Activated CD8-positive, alpha-beta T cell treated with anti-CD3 and anti-CD28 coated beads, Interleukin-2, amount 10 ng/mL, durations not matched to agents 7 days and 5 days (primary cell): Measurements from ENCODE around the gene BCL7B. TPM values are rescaled to one million over a fixed set of nuclear protein-coding genes. Genes with fewer than 3 reads are reported as not detected.
"Not testable (repeated sequence)": the region's sequence is repeated elsewhere in the genome, so short reads cannot be mapped to it uniquely, and the experiment has no call there.

Experiments used
- ATAC-seq: fragments of 150-1000 bp; cut with Tn5 transposase; one replicate; pipeline ENCODE4 v1.10.0; 2021; ENCODE audit warnings: moderate library complexity
- CTCF ChIA-PET: fragments of 350-600 bp; sonication (Branson Sonifier 250); formaldehyde crosslinking; loops from one replicate; lab custom pipeline; 2021; ENCODE audit warnings: antibody characterized with exemption; lab: Charles Lee
- POLR2A ChIA-PET: fragments of 350-600 bp; sonication (Branson Sonifier 250); formaldehyde crosslinking; loops from one replicate; lab custom pipeline; 2021; ENCODE audit warnings: antibody characterized with exemption; lab: Charles Lee
- DNase-seq: peaks from one replicate; pipeline ENCODE4 v3.0.0-alpha.2; 2020
- H3K27ac Mint-ChIP-seq: one replicate; pipeline ENCODE4 v1.8.0; 2021; ENCODE audit warnings: mild to moderate bottlenecking, mixed read lengths
- H3K27me3 Mint-ChIP-seq: one replicate; pipeline ENCODE4 v1.8.0; 2021; ENCODE audit warnings: low read depth, mixed read lengths
- H3K36me3 Mint-ChIP-seq: one replicate; pipeline ENCODE4 v1.8.0; 2021; ENCODE audit warnings: low read depth, mixed read lengths
- H3K4me1 Mint-ChIP-seq: one replicate; pipeline ENCODE4 v1.8.0; 2021; ENCODE audit warnings: low read depth, mixed read lengths
- H3K4me3 Mint-ChIP-seq: one replicate; pipeline ENCODE4 v1.8.0; 2021; ENCODE audit warnings: mild to moderate bottlenecking, mixed read lengths
- H3K9me3 Mint-ChIP-seq: one replicate; pipeline ENCODE4 v1.8.0; 2022; ENCODE audit warnings: mixed read lengths; ENCODE audit not compliant: insufficient read depth
- total RNA-seq, 2 experiments: library from RNA; stranded (reverse); gene quantifications; one replicate each; pipeline ENCODE4 v1.2.3, GENCODE V29; 2021

The BCL7B gene
- total RNA-seq, 2 experiments from 2014 or later: 76.8 to 80.8 TPM

DNA sequence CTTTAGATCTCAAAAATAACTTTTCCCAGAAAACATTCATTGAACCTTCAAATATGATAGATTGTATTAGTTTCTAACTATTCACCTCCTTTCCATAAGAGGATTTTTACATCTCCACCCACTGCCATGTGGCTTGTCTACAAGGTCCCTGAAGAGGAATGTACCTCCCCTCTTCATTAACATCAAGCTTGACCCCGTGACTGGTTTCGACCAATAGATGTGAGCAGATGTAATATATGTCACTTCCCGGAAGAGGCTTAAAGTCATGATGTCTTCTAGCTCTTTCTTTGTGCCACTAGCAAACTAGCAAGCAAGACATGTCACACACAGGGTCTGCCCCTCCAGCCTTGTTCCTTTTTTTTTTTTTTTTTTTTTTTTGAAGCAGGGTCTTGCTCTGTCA, 42.3 kb downstream of the BCL7B start:
- ChIA-PET POLR2A (interaction anchor here (1.1 kb wide), 1 partner anchor 173 kb away, joined by 3 read pairs; no protein-coding TSS in a partner anchor), CTCF (interaction anchor here (0.6 to 0.9 kb wide), 2 partner anchors 91 to 126 kb away, joined by 3 to 4 read pairs; no protein-coding TSS in a partner anchor)
- Mint-ChIP-seq H3K27me3 (no peaks in the 10 kb centered on the region), H3K9me3 (no peaks in the 10 kb centered on the region), H3K27ac (no peak overlapping the region), H3K36me3 (peaks cover 72% of the 10 kb centered on the region), H3K4me1 (peaks cover 42% of the 10 kb centered on the region), H3K4me3 (no peak overlapping the region)
- ATAC-seq (no peak), DNase-seq (no peak)

GRCh38 chr7:73512018-73512780, 45.3 kb downstream of the BCL7B start:
- Mint-ChIP-seq H3K27ac (no peak overlapping the region), H3K4me3 (no peak overlapping the region), H3K27me3 (no peaks in the 10 kb centered on the region), H3K9me3 (no peaks in the 10 kb centered on the region), H3K36me3 (peaks cover 67% of the 10 kb centered on the region), H3K4me1 (peaks cover 16% of the 10 kb centered on the region)
- ChIA-PET CTCF (no interaction called here), POLR2A (interaction anchor here (0.9 to 1.4 kb wide), 2 partner anchors 8 to 9 kb away, joined by 3 read pairs; no protein-coding TSS in a partner anchor)
- no peak for ATAC-seq
- DNase-seq: no peak

- H3K27ac Mint-ChIP-seq: no peak overlapping the region
- peaks cover 64% of the 10 kb centered on the region for H3K36me3 Mint-ChIP-seq
- no peak overlapping the region for H3K4me3 Mint-ChIP-seq
- H3K27me3 Mint-ChIP-seq: no peaks in the 10 kb centered on the region
- POLR2A ChIA-PET: interaction anchor here (1.8 kb wide), 1 partner anchor 13 kb away, joined by 5 read pairs; the partner anchor contains the start of gene BAZ1B
- H3K9me3 Mint-ChIP-seq: no peaks in the 10 kb centered on the region
- CTCF ChIA-PET: interaction anchor here (1.9 kb wide), 1 partner anchor 10 kb away, joined by 9 read pairs; no protein-coding TSS in a partner anchor
- peaks cover 9% of the 10 kb centered on the region for H3K4me1 Mint-ChIP-seq
- ATAC-seq (no peak), DNase-seq (no peak)
These were observed 48.0 kb downstream of the BCL7B start for GRCh38 chr7:73509463-73509862.

DNA sequence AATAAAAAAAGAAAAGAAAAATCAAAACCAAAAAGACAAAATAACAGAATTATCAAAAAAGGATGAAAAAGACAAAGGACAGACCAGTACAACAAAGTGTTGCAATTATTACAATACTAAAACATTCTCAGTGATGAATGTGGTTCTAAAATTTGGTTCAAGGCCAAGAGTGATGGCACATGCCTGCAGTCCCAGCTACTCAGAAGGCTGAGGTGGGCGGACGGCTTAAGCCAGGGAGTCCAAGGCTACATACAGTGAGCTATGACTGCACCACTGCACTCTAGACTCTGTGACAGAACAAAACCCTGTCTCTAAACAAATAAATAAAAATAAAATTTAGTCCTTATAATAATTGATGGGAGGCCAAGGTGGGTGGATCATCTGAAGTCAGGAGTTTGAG, 49.9 kb downstream of the BCL7B start:
- DNase-seq (no peak), ATAC-seq (no peak)
- ChIA-PET POLR2A (interaction anchor here (1.4 kb wide), 1 partner anchor 13 kb away, joined by 5 read pairs; no protein-coding TSS in a partner anchor), CTCF (interaction anchor here (0.8 to 1.9 kb wide), 2 partner anchors 12 to 13 kb away, joined by 3 to 9 read pairs; no protein-coding TSS in a partner anchor)
- no peaks in the 10 kb centered on the region for H3K27me3 Mint-ChIP-seq
- H3K4me3 Mint-ChIP-seq: no peak overlapping the region
- H3K4me1 Mint-ChIP-seq: peaks cover 6% of the 10 kb centered on the region
- H3K9me3 Mint-ChIP-seq: no peaks in the 10 kb centered on the region
- H3K36me3 Mint-ChIP-seq: peaks cover 63% of the 10 kb centered on the region
- no peak overlapping the region for H3K27ac Mint-ChIP-seq

DNA sequence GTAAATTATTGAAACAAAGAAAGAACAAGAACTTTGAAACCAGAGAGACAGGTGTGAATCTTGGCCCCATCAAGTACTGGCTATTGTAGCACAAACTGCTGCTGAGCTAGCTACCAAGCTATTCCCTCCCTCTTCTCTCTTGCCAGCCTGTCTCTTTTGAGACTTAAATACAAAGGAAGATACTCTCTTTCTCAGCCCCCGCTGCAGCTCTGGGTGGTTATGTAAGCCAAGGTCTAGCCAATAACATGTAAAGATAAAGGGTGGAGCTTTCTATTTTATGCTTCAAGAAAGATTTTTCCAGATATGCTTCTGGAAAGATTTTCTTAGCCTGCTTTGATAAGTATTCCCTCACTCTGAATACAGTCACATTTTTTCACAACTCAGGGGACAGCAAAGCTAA, 52.6 kb downstream of the BCL7B start:
- DNase-seq: no peak
- H3K27me3 Mint-ChIP-seq: no peaks in the 10 kb centered on the region
- ChIA-PET POLR2A (interaction anchor here (1.0 kb wide), 1 partner anchor 8 kb away, joined by 3 read pairs; no protein-coding TSS in a partner anchor), CTCF (interaction anchor here (0.8 to 2.1 kb wide), 3 partner anchors 16 to 230 kb away, joined by 3 to 8 read pairs (median 4); no protein-coding TSS in a partner anchor)
- no peak for ATAC-seq
- H3K9me3 Mint-ChIP-seq: no peaks in the 10 kb centered on the region
- peaks cover 60% of the 10 kb centered on the region for H3K36me3 Mint-ChIP-seq
- H3K4me1 Mint-ChIP-seq: no peaks in the 10 kb centered on the region
- no peak overlapping the region for H3K27ac Mint-ChIP-seq
- H3K4me3 Mint-ChIP-seq: no peak overlapping the region

DNA sequence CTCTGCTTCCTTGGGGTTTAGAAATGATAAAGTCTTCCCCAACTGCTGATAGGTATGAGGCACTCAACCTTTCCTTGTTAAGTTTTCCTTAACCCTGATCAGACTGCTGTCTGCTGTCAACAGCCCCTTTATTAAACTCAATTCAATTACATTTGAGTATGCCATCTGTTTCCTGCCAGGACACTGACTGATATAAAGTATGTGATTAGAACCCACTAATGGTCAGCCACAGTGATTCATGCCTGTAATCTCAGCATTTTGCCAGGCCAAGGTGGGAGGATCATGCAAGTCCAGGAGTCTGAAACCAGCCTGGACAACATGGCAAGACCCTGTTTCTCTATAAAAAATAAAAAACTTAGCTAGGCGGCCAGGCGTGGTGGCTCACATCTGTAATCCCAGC, 53.5 kb downstream of the BCL7B start:
- Mint-ChIP-seq H3K4me1 (no peaks in the 10 kb centered on the region), H3K9me3 (no peaks in the 10 kb centered on the region), H3K4me3 (no peak overlapping the region), H3K27ac (no peak overlapping the region), H3K36me3 (peaks cover 62% of the 10 kb centered on the region), H3K27me3 (no peaks in the 10 kb centered on the region)
- POLR2A ChIA-PET: interaction anchor here (1.0 kb wide), 1 partner anchor 9 kb away, joined by 3 read pairs; no protein-coding TSS in a partner anchor
- CTCF ChIA-PET: interaction anchor here (1.6 to 2.1 kb wide), 2 partner anchors 53 to 231 kb away, joined by 4 to 8 read pairs; no protein-coding TSS in a partner anchor
- DNase-seq (no peak), ATAC-seq (no peak)

DNA sequence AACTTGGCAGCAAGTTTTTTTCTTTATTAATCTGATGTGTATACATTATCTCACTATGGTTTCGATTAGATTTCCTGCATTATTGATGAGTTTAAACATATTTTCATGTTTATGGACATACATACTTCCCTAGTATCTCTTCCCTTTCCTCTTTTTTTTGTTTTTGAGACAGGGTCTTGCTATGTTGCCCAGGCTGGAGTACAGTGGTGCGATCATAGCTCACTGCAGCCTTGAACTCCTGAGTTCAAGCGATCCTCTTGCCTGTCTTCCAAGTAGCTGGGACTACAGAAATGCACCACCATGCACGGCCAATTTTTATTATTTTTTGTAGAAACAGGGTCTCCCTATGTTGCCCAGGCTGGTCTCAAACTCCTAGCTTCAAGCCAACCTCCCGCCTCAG, 54.3 kb downstream of the BCL7B start:
- POLR2A ChIA-PET: no interaction called here
- CTCF ChIA-PET: no interaction called here
- ATAC-seq: no peak

DNA sequence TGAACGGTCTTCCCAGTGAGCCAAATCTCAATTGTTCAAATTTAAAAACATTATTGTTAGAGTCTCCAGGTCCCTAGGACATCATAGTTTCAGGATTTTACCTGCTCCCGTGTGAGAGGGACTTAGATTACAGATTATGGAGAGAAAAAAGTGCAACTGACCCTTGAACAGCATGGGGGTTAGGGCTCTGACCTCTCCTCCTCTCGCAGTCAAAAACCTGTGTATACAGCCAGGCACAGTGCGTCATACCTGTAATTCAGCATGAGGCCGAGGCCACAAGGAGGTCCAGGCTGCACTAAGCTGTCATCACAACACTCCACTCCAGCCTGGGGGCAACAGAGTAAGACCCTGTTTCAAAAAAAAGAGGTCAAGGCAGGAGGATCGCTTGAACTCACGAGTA, 60.9 kb downstream of the BCL7B start:
- no peak overlapping the region for H3K4me3 Mint-ChIP-seq
- ChIA-PET CTCF (no interaction called here), POLR2A (no interaction called here)
- no peak overlapping the region for H3K27ac Mint-ChIP-seq
- H3K9me3 Mint-ChIP-seq: no peaks in the 10 kb centered on the region
- H3K27me3 Mint-ChIP-seq: no peaks in the 10 kb centered on the region
- ATAC-seq (no peak), DNase-seq (no peak)
- H3K36me3 Mint-ChIP-seq: peaks cover 75% of the 10 kb centered on the region
- H3K4me1 Mint-ChIP-seq: no peaks in the 10 kb centered on the region

More for the DNA sequence above, 54.3 kb downstream of the BCL7B start:
- H3K9me3 Mint-ChIP-seq: no peaks in the 10 kb centered on the region
- peaks cover 60% of the 10 kb centered on the region for H3K36me3 Mint-ChIP-seq
- H3K4me1 Mint-ChIP-seq: no peaks in the 10 kb centered on the region
- H3K27me3 Mint-ChIP-seq: no peaks in the 10 kb centered on the region
- no peak overlapping the region for H3K4me3 Mint-ChIP-seq
- no peak overlapping the region for H3K27ac Mint-ChIP-seq
- no peak for DNase-seq

GRCh38 chr7:73495507-73495906, 62.0 kb downstream of the BCL7B start:
- ATAC-seq, CTCF ChIA-PET, H3K27ac Mint-ChIP-seq: not testable (repeated sequence)

GRCh38 chr7:73489976-73490375, 67.5 kb downstream of the BCL7B start:
- peaks cover 9% of the 10 kb centered on the region for H3K4me1 Mint-ChIP-seq
- no peak overlapping the region for H3K4me3 Mint-ChIP-seq
- H3K9me3 Mint-ChIP-seq: no peaks in the 10 kb centered on the region
- no peak for DNase-seq
- H3K36me3 Mint-ChIP-seq: peaks cover 70% of the 10 kb centered on the region
- no peak for ATAC-seq
- no peaks in the 10 kb centered on the region for H3K27me3 Mint-ChIP-seq
- POLR2A ChIA-PET: no interaction called here
- CTCF ChIA-PET: no interaction called here
- H3K27ac Mint-ChIP-seq: no peak overlapping the region

More at GRCh38 chr7:73495507-73495906, 62.0 kb downstream of the BCL7B start:
- H3K4me3 Mint-ChIP-seq, DNase-seq, H3K4me1 Mint-ChIP-seq, POLR2A ChIA-PET, H3K27me3 Mint-ChIP-seq, H3K9me3 Mint-ChIP-seq: not testable (repeated sequence)
- H3K36me3 Mint-ChIP-seq: peaks cover 74% of the 10 kb centered on the region

DNA sequence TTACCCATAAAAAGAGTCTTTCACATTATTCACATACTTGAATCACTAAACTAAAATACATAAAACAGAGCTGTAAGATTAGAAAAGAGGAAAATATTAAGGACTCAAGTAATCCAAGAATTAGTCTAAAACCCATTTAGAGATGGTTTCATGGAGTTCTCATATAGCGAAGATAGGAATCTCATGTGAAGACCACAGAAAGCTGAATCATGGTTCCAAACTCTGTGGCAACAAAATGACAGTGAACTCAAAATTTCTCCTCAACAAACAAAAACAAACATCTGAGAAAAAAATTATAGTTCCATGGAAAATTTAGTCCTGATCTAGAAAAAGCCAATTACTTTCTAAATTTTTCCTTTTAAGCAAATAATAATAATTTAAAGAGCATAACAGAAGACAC, 70.0 kb downstream of the BCL7B start:
- Mint-ChIP-seq H3K4me1 (peaks cover 13% of the 10 kb centered on the region), H3K9me3 (no peaks in the 10 kb centered on the region), H3K27ac (no peak overlapping the region), H3K36me3 (peaks cover 63% of the 10 kb centered on the region), H3K27me3 (no peaks in the 10 kb centered on the region), H3K4me3 (no peak overlapping the region)
- DNase-seq (no peak), ATAC-seq (no peak)
- POLR2A ChIA-PET: no interaction called here
- CTCF ChIA-PET: interaction anchor here (1.0 to 1.5 kb wide), 2 partner anchors 35 to 37 kb away, joined by 3 read pairs; partner anchors contain the start of gene BAZ1B
